GM23338 (cell line): ENCODE data around the gene TAF8.

Experiments
- ZNF331 ChIP-seq: fragments of 250-450 bp; sonication (Bioruptor Pico); IDR thresholded peaks from 2 replicates; pipeline ENCODE4 v1.5.0; 2020; ENCODE audit warnings: low read depth, mild to moderate bottlenecking, moderate library complexity
- TF ChIP-seq, protein P1 (sequence below), 2 experiments: fragments of 200-600 bp in 1 of 2; sonication (generic) in 1 of 2; conservative IDR thresholded peaks; 2 replicates each; pipeline versions ENCODE4 v1.5.1 to v1.6.1; 2016 to 2017; ENCODE audit warnings: antibody characterized with exemption in 2 of 2, low read depth in 2 of 2, mild to moderate bottlenecking in 2 of 2, moderate library complexity in 1 of 2
- TF ChIP-seq, protein P2 (sequence below): IDR thresholded peaks from one replicate; pipeline ENCODE4 v1.6.1; 2018; ENCODE audit warnings: antibody characterized with exemption; ENCODE audit not compliant: unreplicated experiment

DNA sequence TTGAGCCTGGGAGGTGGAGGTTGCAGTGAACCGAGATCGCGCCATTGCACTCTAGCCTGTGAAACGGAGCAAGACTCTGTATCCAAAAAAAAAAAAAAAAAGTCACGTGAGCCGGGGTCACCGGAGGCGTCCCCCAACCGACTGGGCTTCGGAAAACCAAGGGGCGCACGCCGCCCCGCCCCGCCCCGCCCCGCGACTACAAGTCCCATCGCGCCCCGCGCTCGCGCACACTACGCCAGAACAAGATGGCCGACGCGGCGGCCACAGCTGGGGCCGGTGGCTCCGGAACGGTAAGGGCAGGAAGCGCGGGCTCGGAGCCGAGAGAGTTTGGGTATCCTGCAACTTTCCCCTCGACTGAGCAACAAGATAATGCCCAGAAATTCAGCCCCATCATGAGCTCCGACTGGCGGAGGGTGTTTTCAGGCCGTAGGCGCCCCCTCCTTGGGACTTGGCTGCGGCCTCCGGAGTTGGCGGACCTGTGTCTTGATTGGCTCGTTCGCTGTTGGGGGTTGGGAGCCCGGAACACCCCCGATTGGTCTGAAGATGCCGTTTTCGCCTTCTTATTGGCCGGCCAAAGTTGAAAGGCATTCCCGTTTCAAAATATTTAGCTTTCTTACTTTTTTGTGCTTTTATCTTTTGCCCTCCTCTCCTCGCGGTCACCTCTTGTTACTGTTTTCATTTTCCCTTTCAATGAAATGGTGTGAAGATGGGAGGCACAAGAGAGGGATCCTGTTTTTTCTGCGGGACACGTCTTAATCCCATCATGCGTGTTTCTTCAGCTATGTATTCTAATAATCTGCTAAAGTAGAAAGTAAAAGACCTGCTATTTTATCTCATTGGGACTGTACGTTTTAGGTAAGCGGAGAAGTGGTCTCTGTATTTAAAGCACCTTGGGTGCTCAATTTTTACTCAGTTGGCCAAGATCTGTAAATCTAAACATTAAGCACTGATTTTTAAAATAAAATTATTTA lies at the start of gene TAF8:
- TF ChIP-seq, protein P1, sequence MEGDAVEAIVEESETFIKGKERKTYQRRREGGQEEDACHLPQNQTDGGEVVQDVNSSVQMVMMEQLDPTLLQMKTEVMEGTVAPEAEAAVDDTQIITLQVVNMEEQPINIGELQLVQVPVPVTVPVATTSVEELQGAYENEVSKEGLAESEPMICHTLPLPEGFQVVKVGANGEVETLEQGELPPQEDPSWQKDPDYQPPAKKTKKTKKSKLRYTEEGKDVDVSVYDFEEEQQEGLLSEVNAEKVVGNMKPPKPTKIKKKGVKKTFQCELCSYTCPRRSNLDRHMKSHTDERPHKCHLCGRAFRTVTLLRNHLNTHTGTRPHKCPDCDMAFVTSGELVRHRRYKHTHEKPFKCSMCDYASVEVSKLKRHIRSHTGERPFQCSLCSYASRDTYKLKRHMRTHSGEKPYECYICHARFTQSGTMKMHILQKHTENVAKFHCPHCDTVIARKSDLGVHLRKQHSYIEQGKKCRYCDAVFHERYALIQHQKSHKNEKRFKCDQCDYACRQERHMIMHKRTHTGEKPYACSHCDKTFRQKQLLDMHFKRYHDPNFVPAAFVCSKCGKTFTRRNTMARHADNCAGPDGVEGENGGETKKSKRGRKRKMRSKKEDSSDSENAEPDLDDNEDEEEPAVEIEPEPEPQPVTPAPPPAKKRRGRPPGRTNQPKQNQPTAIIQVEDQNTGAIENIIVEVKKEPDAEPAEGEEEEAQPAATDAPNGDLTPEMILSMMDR (conservative IDR thresholded peaks at IDR 0.05; ENCODE audit: low read depth in 2 of 2), result no peak
- no peak for TF ChIP-seq ZNF331
- TF ChIP-seq, protein P2, sequence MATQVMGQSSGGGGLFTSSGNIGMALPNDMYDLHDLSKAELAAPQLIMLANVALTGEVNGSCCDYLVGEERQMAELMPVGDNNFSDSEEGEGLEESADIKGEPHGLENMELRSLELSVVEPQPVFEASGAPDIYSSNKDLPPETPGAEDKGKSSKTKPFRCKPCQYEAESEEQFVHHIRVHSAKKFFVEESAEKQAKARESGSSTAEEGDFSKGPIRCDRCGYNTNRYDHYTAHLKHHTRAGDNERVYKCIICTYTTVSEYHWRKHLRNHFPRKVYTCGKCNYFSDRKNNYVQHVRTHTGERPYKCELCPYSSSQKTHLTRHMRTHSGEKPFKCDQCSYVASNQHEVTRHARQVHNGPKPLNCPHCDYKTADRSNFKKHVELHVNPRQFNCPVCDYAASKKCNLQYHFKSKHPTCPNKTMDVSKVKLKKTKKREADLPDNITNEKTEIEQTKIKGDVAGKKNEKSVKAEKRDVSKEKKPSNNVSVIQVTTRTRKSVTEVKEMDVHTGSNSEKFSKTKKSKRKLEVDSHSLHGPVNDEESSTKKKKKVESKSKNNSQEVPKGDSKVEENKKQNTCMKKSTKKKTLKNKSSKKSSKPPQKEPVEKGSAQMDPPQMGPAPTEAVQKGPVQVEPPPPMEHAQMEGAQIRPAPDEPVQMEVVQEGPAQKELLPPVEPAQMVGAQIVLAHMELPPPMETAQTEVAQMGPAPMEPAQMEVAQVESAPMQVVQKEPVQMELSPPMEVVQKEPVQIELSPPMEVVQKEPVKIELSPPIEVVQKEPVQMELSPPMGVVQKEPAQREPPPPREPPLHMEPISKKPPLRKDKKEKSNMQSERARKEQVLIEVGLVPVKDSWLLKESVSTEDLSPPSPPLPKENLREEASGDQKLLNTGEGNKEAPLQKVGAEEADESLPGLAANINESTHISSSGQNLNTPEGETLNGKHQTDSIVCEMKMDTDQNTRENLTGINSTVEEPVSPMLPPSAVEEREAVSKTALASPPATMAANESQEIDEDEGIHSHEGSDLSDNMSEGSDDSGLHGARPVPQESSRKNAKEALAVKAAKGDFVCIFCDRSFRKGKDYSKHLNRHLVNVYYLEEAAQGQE, result no peak
